NCI-H146 (cell line): Measurements from ENCODE around the gene KLC1.

Experiments
- DNase-seq: peaks from one replicate; lab custom pipeline; 2025; lab: John Stamatoyannopoulos, UW

The KLC1 gene

GRCh38 chr14:103735815-103736545 is 107.0 kb downstream of the KLC1 start:
- DNase-seq = no peak

- DNase-seq = no peak
Observed at GRCh38 chr14:103736546-103737431, 107.8 kb downstream of the KLC1 start.

GRCh38 chr14:103737432-103738045 is 108.5 kb downstream of the KLC1 start:
- no peak for DNase-seq

GRCh38 chr14:103738166-103738565 is 109.2 kb downstream of the KLC1 start:
- DNase-seq = no peak

GRCh38 chr14:103738701-103739451 is 109.9 kb downstream of the KLC1 start:
- DNase-seq = no peak

GRCh38 chr14:103739466-103739792 is 110.4 kb downstream of the KLC1 start:
- DNase-seq = no peak

- no peak for DNase-seq
Observed at GRCh38 chr14:103739793-103740501, 110.9 kb downstream of the KLC1 start.

GRCh38 chr14:103740991-103741689 is 112.1 kb downstream of the KLC1 start:
- DNase-seq = no peak

- DNase-seq = no peak
Observed at GRCh38 chr14:103741876-103742275, 112.9 kb downstream of the KLC1 start.

- no peak for DNase-seq
Observed at GRCh38 chr14:103742499-103743255, 113.7 kb downstream of the KLC1 start.

GRCh38 chr14:103743691-103744090 is 114.7 kb downstream of the KLC1 start:
- no peak for DNase-seq

GRCh38 chr14:103744621-103745395 is 115.8 kb downstream of the KLC1 start:
- DNase-seq = no peak

- no peak for DNase-seq
Observed at GRCh38 chr14:103745424-103745823, 116.4 kb downstream of the KLC1 start.

- no peak for DNase-seq
Observed at GRCh38 chr14:103746701-103747100, 117.7 kb downstream of the KLC1 start.

- DNase-seq = no peak
Observed at GRCh38 chr14:103748534-103748857, 119.5 kb downstream of the KLC1 start.

- DNase-seq = no peak
Observed at GRCh38 chr14:103749452-103749851, 120.4 kb downstream of the KLC1 start.

- DNase-seq = no peak
Observed at GRCh38 chr14:103749860-103750259, 120.8 kb downstream of the KLC1 start.
